Stimulated activated naive CD8-positive, alpha-beta T cell treated with anti-CD3 and anti-CD28 coated beads, Interleukin-15, Interleukin-2, amounts not matched to agents 100 ng/mL and 50 ng/mL, for 24 hours (primary cell): ENCODE results near the gene ZSCAN5A.
"Not testable (repeated sequence)": the region's sequence is repeated elsewhere in the genome, so short reads cannot be mapped to it uniquely, and the experiment has no call there.

ENCODE experiments used
- H3K27ac Mint-ChIP-seq: one replicate; pipeline ENCODE4 v1.8.0; 2021; ENCODE audit warnings: mild to moderate bottlenecking, mixed read lengths
- H3K27me3 Mint-ChIP-seq: one replicate; pipeline ENCODE4 v1.8.0; 2021; ENCODE audit warnings: mixed read lengths
- H3K36me3 Mint-ChIP-seq: one replicate; pipeline ENCODE4 v1.8.0; 2021; ENCODE audit warnings: low read depth, mixed read lengths
- H3K4me1 Mint-ChIP-seq: one replicate; pipeline ENCODE4 v1.8.0; 2021; ENCODE audit warnings: low read depth, mixed read lengths
- H3K4me3 Mint-ChIP-seq: one replicate; pipeline ENCODE4 v1.8.0; 2021; ENCODE audit warnings: mild to moderate bottlenecking, mixed read lengths
- H3K9me3 Mint-ChIP-seq: one replicate; pipeline ENCODE4 v1.8.0; 2021; ENCODE audit warnings: mixed read lengths

Gene ZSCAN5A

GRCh38 chr19:56324436-56324835, 9.8 kb upstream of the ZSCAN5A start:
- no peaks in the 10 kb centered on the region for H3K9me3 Mint-ChIP-seq
- H3K4me3 Mint-ChIP-seq, result no peak overlapping the region
- H3K27me3 Mint-ChIP-seq, result peaks cover 4% of the 10 kb centered on the region
- H3K27ac Mint-ChIP-seq, result no peak overlapping the region
- peaks cover 4% of the 10 kb centered on the region for H3K4me1 Mint-ChIP-seq
- no peaks in the 10 kb centered on the region for H3K36me3 Mint-ChIP-seq

- H3K4me3 Mint-ChIP-seq, result no peak overlapping the region
- H3K9me3 Mint-ChIP-seq, result no peaks in the 10 kb centered on the region
- H3K27ac Mint-ChIP-seq, result no peak overlapping the region
- peaks cover 4% of the 10 kb centered on the region for H3K4me1 Mint-ChIP-seq
- no peaks in the 10 kb centered on the region for H3K36me3 Mint-ChIP-seq
- peaks cover 4% of the 10 kb centered on the region for H3K27me3 Mint-ChIP-seq
Measured at GRCh38 chr19:56321989-56322440, 7.4 kb upstream of the ZSCAN5A start.

GRCh38 chr19:56321254-56321988, 6.8 kb upstream of the ZSCAN5A start:
- Mint-ChIP-seq H3K4me3 (no peak overlapping the region), H3K36me3 (no peaks in the 10 kb centered on the region), H3K4me1 (peaks cover 4% of the 10 kb centered on the region), H3K27me3 (peaks cover 4% of the 10 kb centered on the region), H3K9me3 (no peaks in the 10 kb centered on the region), H3K27ac (no peak overlapping the region)

- no peaks in the 10 kb centered on the region for H3K36me3 Mint-ChIP-seq
Measured at GRCh38 chr19:56319991-56320390, 5.4 kb upstream of the ZSCAN5A start.

GRCh38 chr19:56317749-56318148, 3.1 kb upstream of the ZSCAN5A start:
- H3K36me3 Mint-ChIP-seq, result peaks cover 6% of the 10 kb centered on the region
- no peak overlapping the region for H3K4me3 Mint-ChIP-seq
- H3K27me3 Mint-ChIP-seq, result no peaks in the 10 kb centered on the region
- H3K9me3 Mint-ChIP-seq, result peaks cover 5% of the 10 kb centered on the region
- H3K4me1 Mint-ChIP-seq, result peaks cover 27% of the 10 kb centered on the region
- no peak overlapping the region for H3K27ac Mint-ChIP-seq

More at GRCh38 chr19:56319991-56320390, 5.4 kb upstream of the ZSCAN5A start:
- Mint-ChIP-seq H3K27ac (peak overlapping the region; percentile 36), H3K9me3 (no peaks in the 10 kb centered on the region), H3K27me3 (peaks cover 4% of the 10 kb centered on the region), H3K4me1 (peaks cover 11% of the 10 kb centered on the region), H3K4me3 (no peak overlapping the region)

GRCh38 chr19:56316728-56317127, 2.1 kb upstream of the ZSCAN5A start:
- Mint-ChIP-seq H3K27ac (no peak overlapping the region), H3K4me3 (no peak overlapping the region), H3K9me3 (peaks cover 7% of the 10 kb centered on the region), H3K36me3 (peaks cover 13% of the 10 kb centered on the region), H3K27me3 (no peaks in the 10 kb centered on the region), H3K4me1 (peaks cover 31% of the 10 kb centered on the region)

GRCh38 chr19:56315077-56315828, 614 bp upstream of the ZSCAN5A start:
- Mint-ChIP-seq H3K36me3 (peaks cover 23% of the 10 kb centered on the region), H3K9me3 (peaks cover 7% of the 10 kb centered on the region), H3K27me3 (no peaks in the 10 kb centered on the region), H3K4me3 (peak overlapping the region; percentile 88), H3K27ac (peak overlapping the region; percentile 99), H3K4me1 (peaks cover 33% of the 10 kb centered on the region)

- peaks cover 7% of the 10 kb centered on the region for H3K9me3 Mint-ChIP-seq
- H3K27ac Mint-ChIP-seq, result peak overlapping the region; percentile 99
- no peaks in the 10 kb centered on the region for H3K27me3 Mint-ChIP-seq
- H3K36me3 Mint-ChIP-seq, result peaks cover 25% of the 10 kb centered on the region
- H3K4me1 Mint-ChIP-seq, result peaks cover 33% of the 10 kb centered on the region
- peak overlapping the region; percentile 88 for H3K4me3 Mint-ChIP-seq
Measured at GRCh38 chr19:56314018-56314380, 640 bp downstream of the ZSCAN5A start.

GRCh38 chr19:56312787-56313657, 1.6 kb downstream of the ZSCAN5A start:
- Mint-ChIP-seq H3K4me1 (peaks cover 33% of the 10 kb centered on the region), H3K27me3 (no peaks in the 10 kb centered on the region), H3K9me3 (peaks cover 7% of the 10 kb centered on the region), H3K27ac (peak overlapping the region; percentile 77), H3K36me3 (peaks cover 28% of the 10 kb centered on the region), H3K4me3 (peak overlapping the region; percentile 88)

GRCh38 chr19:56312342-56312741, 2.3 kb downstream of the ZSCAN5A start:
- Mint-ChIP-seq H3K9me3 (peaks cover 7% of the 10 kb centered on the region), H3K36me3 (peaks cover 28% of the 10 kb centered on the region), H3K4me1 (peaks cover 33% of the 10 kb centered on the region), H3K4me3 (peak overlapping the region; percentile 14), H3K27me3 (no peaks in the 10 kb centered on the region), H3K27ac (peak overlapping the region; percentile 32)

GRCh38 chr19:56310462-56310861, 4.2 kb downstream of the ZSCAN5A start:
- H3K36me3 Mint-ChIP-seq, result peaks cover 30% of the 10 kb centered on the region

GRCh38 chr19:56309511-56310185, 5.0 kb downstream of the ZSCAN5A start:
- Mint-ChIP-seq H3K27ac (no peak overlapping the region), H3K36me3 (peaks cover 36% of the 10 kb centered on the region), H3K9me3 (peaks cover 7% of the 10 kb centered on the region)

More at GRCh38 chr19:56310462-56310861, 4.2 kb downstream of the ZSCAN5A start:
- peaks cover 7% of the 10 kb centered on the region for H3K9me3 Mint-ChIP-seq
- no peak overlapping the region for H3K27ac Mint-ChIP-seq
- H3K4me1 Mint-ChIP-seq, result peaks cover 26% of the 10 kb centered on the region
- no peak overlapping the region for H3K4me3 Mint-ChIP-seq
- no peaks in the 10 kb centered on the region for H3K27me3 Mint-ChIP-seq

GRCh38 chr19:56308792-56309191, 5.8 kb downstream of the ZSCAN5A start:
- H3K4me3 Mint-ChIP-seq, result no peak overlapping the region
- no peak overlapping the region for H3K27ac Mint-ChIP-seq
- H3K4me1 Mint-ChIP-seq, result peaks cover 20% of the 10 kb centered on the region
- no peaks in the 10 kb centered on the region for H3K27me3 Mint-ChIP-seq
- peaks cover 44% of the 10 kb centered on the region for H3K36me3 Mint-ChIP-seq
- peaks cover 7% of the 10 kb centered on the region for H3K9me3 Mint-ChIP-seq

More at GRCh38 chr19:56309511-56310185, 5.0 kb downstream of the ZSCAN5A start:
- Mint-ChIP-seq H3K4me1 (peaks cover 25% of the 10 kb centered on the region), H3K27me3 (no peaks in the 10 kb centered on the region), H3K4me3 (no peak overlapping the region)

- not testable (repeated sequence) for H3K27ac Mint-ChIP-seq, H3K27me3 Mint-ChIP-seq, H3K4me3 Mint-ChIP-seq, H3K9me3 Mint-ChIP-seq
- peaks cover 12% of the 10 kb centered on the region for H3K4me1 Mint-ChIP-seq
- peaks cover 41% of the 10 kb centered on the region for H3K36me3 Mint-ChIP-seq
Measured at GRCh38 chr19:56307062-56307461, 7.6 kb downstream of the ZSCAN5A start.
